Brain microvascular endothelial cell (primary cell): Measurements from ENCODE around the gene STIMATE.
A peak's percentile ranks its signal among the peaks of the same experiment; 100 is the strongest.

Source experiments
- DNase-seq: peaks from one replicate; pipeline ENCODE4 v3.0.0-alpha.2; 2020
- H3K27ac ChIP-seq: fragments of 250-450 bp; sonication (Bioruptor Pico); 2 replicates; pipeline ENCODE4 v1.5.1; 2020; ENCODE audit warnings: mild to moderate bottlenecking, moderate library complexity
- H3K27me3 ChIP-seq: fragments of 250-450 bp; sonication (Bioruptor Pico); replicated peaks from 2 replicates; pipeline ENCODE4 v1.5.1; 2020; ENCODE audit warnings: mild to moderate bottlenecking
- H3K36me3 ChIP-seq: fragments of 250-450 bp; sonication (Bioruptor Pico); replicated peaks from 2 replicates; pipeline ENCODE4 v1.5.1; 2020; ENCODE audit warnings: mild to moderate bottlenecking
- H3K4me3 ChIP-seq: 2 replicates; pipeline ENCODE4 v1.5.1; 2011; ENCODE audit warnings: low read depth, mild to moderate bottlenecking, control low read depth, low read length, moderate library complexity
- in situ Hi-C: cut with HindIII; loops from 2 replicates; pipeline ENCODE4 v1.10.0; 2017; ENCODE audit warnings: low sequenced_read_pairs, low pct_ligation_motif_present
- TF ChIP-seq, protein P1 (sequence below): IDR thresholded peaks from 2 replicates; pipeline ENCODE4 v1.5.1; 2011; ENCODE audit warnings: low read depth, mild to moderate bottlenecking, moderate library complexity, low read length, control low read depth, inconsistent platforms; ENCODE audit errors: missing control alignments

Gene STIMATE

DNA sequence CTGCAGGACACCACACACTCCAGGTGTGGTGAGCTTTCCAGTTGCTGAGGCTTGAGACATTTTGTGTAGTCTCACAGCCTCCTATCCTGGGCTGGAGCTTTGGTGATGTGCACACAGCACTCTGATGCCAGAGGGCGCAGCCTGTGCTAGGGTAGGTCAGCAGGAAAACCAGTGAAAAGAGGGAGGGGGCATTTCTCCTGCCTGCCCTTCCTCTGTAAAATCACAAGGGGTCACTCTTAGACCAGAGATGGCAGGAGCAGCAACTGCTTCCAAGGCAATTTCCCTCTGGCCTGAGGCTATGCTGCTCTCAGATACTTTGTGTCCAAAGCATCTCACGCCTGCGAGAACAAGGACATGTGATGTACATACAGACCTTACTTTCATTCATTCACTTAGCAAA, 46.0 kb downstream of the STIMATE start:
- DNase-seq = no peak
- Histone ChIP-seq H3K27me3 (no peaks in the 10 kb centered on the region), H3K27ac (no peak overlapping the region), H3K36me3 (peaks cover 13% of the 10 kb centered on the region), H3K4me3 (no peak overlapping the region)
- in situ Hi-C loops = no loop called here
- TF ChIP-seq, protein P1, sequence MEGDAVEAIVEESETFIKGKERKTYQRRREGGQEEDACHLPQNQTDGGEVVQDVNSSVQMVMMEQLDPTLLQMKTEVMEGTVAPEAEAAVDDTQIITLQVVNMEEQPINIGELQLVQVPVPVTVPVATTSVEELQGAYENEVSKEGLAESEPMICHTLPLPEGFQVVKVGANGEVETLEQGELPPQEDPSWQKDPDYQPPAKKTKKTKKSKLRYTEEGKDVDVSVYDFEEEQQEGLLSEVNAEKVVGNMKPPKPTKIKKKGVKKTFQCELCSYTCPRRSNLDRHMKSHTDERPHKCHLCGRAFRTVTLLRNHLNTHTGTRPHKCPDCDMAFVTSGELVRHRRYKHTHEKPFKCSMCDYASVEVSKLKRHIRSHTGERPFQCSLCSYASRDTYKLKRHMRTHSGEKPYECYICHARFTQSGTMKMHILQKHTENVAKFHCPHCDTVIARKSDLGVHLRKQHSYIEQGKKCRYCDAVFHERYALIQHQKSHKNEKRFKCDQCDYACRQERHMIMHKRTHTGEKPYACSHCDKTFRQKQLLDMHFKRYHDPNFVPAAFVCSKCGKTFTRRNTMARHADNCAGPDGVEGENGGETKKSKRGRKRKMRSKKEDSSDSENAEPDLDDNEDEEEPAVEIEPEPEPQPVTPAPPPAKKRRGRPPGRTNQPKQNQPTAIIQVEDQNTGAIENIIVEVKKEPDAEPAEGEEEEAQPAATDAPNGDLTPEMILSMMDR = peak; percentile 67

- no peak overlapping the region for H3K27ac ChIP-seq
- TF ChIP-seq, protein P1 = no peak
- H3K27me3 ChIP-seq = no peaks in the 10 kb centered on the region
- H3K36me3 ChIP-seq = peaks cover 13% of the 10 kb centered on the region
- in situ Hi-C loops = no loop called here
- no peak overlapping the region for H3K4me3 ChIP-seq
- DNase-seq = no peak
Observed at GRCh38 chr3:52849656-52850055, 47.7 kb downstream of the STIMATE start.

DNA sequence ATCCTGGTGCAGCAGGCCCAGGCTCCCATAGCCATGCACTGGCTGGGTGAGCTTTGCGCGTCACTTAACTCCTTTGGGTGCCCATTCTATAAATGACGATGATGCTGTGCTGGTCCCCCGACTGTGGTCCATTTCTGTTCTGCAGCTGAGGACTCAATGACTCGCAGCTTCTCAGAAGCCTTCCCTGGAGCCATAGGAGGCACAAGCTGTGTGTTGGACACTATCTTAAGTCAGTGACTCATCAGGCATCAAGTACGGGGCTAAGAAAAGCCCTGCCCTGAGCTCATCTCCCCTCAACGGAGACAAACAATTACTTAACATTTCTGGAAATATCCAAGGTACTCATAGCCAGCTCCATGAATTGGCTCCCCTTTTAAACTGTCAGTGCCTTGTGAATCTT, 48.7 kb downstream of the STIMATE start:
- Histone ChIP-seq H3K4me3 (no peak overlapping the region), H3K27ac (no peak overlapping the region), H3K36me3 (peaks cover 13% of the 10 kb centered on the region), H3K27me3 (no peaks in the 10 kb centered on the region)
- peak; percentile 73 for DNase-seq
- TF ChIP-seq, protein P1 = no peak
- in situ Hi-C loops = no loop called here

DNA sequence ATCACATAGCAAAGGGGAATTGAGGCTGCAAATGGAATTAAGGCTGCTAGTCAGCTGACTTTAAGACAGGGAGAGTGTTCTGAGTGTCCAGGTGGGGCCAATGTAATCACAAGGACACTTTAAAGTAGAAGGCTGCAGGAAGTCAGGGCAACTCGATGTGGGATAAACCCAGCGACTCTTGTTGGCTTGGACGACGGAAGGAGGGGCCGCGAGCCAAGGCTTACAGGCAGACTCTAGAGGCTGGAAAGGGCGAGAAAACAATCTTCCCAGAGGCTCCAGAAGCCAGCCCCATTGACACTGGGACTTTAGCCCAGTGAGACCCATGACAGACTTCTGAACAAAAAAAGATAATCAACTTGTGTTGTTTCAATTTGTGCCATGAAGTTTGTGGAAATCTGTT, 49.6 kb downstream of the STIMATE start:
- peaks cover 13% of the 10 kb centered on the region for H3K36me3 ChIP-seq
- in situ Hi-C loops = no loop called here
- DNase-seq = no peak

DNA sequence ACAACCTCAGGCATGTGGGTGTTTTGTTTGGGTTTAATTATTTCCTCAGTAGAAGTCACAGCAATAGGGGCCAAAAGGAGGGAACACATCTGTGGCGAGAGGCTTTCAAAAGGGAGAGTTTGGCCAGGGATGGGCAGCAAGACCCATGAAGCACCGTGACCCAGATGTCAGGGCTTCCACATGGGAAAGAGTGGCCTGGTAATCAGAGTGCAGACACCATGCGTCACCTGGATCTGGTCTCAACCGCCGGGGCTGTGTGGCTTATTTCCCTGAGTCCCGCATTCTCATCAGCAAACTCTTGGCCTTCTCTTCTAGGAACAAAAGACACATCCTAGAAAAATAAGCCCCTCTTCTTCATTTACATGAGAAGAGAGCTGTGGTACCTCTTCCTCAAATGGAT, 50.1 kb downstream of the STIMATE start:
- no peaks in the 10 kb centered on the region for H3K27me3 ChIP-seq
- H3K36me3 ChIP-seq = peaks cover 13% of the 10 kb centered on the region
- in situ Hi-C loops = no loop called here
- H3K4me3 ChIP-seq = no peak overlapping the region
- no peak overlapping the region for H3K27ac ChIP-seq
- TF ChIP-seq, protein P1 = no peak
- no peak for DNase-seq

More for the DNA sequence above, 49.6 kb downstream of the STIMATE start:
- Histone ChIP-seq H3K27ac (no peak overlapping the region), H3K4me3 (no peak overlapping the region), H3K27me3 (no peaks in the 10 kb centered on the region)
- TF ChIP-seq, protein P1 = no peak

DNA sequence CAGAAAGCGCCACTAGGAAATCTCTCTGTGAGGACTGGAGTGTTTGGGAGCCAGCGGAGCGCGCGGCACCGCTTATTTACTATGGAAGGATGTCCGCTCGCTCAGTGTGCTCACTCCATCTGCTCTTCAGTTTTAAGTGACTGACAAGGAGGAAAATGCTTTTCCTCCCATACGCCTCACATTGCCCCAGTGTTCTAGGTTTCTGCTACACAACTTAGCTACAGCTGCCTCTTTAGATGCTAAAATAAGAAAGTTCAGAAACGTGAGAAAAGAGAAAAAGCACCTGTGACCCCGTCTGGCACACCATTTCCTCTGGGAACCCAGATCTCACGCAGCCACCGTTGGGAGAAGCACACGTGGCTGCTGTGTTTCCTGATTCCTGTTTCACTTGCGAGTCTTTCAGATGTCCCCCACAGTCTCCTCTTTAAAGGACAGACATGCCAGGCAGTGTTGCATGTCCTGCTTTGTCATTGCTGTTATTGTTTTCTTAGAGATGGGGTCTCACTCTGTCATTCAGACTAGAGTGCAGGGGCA, 50.8 kb downstream of the STIMATE start:
- in situ Hi-C loops = no loop called here
- no peaks in the 10 kb centered on the region for H3K27me3 ChIP-seq
- H3K27ac ChIP-seq = no peak overlapping the region
- no peak overlapping the region for H3K4me3 ChIP-seq
- DNase-seq = no peak
- H3K36me3 ChIP-seq = peaks cover 11% of the 10 kb centered on the region
- TF ChIP-seq, protein P1 = no peak
